ENCODE results near the gene SELENON. TPM values are rescaled to one million over a fixed set of nuclear protein-coding genes. Genes with fewer than 3 reads are reported as not detected.
A peak's percentile ranks its signal among the peaks of the same experiment; 100 is the strongest.

The SELENON gene
- total and polyA plus RNA-seq, 2 of the 13 experiments (the other 11 are each of a cell fraction or from before 2014, with no cell fraction given), result 3.8 to 8.0 TPM

GRCh38 chr1:25784575-25785051, 15.4 kb upstream of the SELENON start:
- Histone ChIP-seq H3K27me3 (ENCODE audit: control insufficient read depth in 1 of 2, insufficient read depth in 2 of 2, low read length in 2 of 2) (peaks cover 0 to 25% of the 10 kb centered on the region in 2 experiments; a peak in 3 of 5 replicates), H3K79me2 (ENCODE audit: insufficient read depth, low read length) (no peaks in the 10 kb centered on the region), H3K9me3 (ENCODE audit: low read length) (no peaks in the 10 kb centered on the region), H3K4me1 (ENCODE audit: insufficient read depth, low read length) (peaks cover 24% of the 10 kb centered on the region), H3K27ac (ENCODE audit: extremely low read length, insufficient read depth, low read length) (no peak overlapping the region), H2AFZ (ENCODE audit: low read length) (no peak overlapping the region), H3K4me2 (ENCODE audit: low read depth, low read length) (no peak overlapping the region), H3K9ac (ENCODE audit: insufficient read depth, low read depth, low read length) (no peak overlapping the region), H4K20me1 (ENCODE audit: insufficient read depth, low read length) (no peaks in the 10 kb centered on the region), H3K36me3 (replicated peaks in 1 of 2; ENCODE audit: control insufficient read depth in 1 of 2, insufficient read depth in 2 of 2, low read length in 2 of 2) (no peaks in the 10 kb centered on the region), H3K4me3 (replicated peaks in 1 of 3; ENCODE audit: insufficient read depth in 1 of 3, low read depth in 2 of 3, low read length in 3 of 3) (no peak overlapping the region)
- BruUV-seq (replicated peaks), result no TSS peak
- DNase-seq (ENCODE audit: low spot score), result no peak
- FAIRE-seq, result no peak
- WGBS (ENCODE audit: low lambda C conversion rate), result 6% methylated on average over 8 of the region's 9 CpGs
- in situ Hi-C loops (cut with HindIII; ENCODE audit: extremely low pct_ligation_motif_present, low pct_unique_long_range_greater_than_20kb) (no loop called here), intact Hi-C loops (cut with micrococcal nuclease; ENCODE audit: unreplicated experiment) (no loop called here)
- no peak for ATAC-seq
- ChIA-PET POLR2A (no interaction called here), CTCF (ENCODE audit: low intra/inter-chr PET ratio, low total read pairs) (no interaction called here)
- peak; percentile 67; the same call in 1 of the 2 replicates for TF ChIP-seq ZNF768 (CRISPR knock-in tag; IDR thresholded peaks at IDR 0.05)
- no peak for TF ChIP-seq PRMT3 (CRISPR knock-in tag; IDR thresholded peaks at IDR 0.05; ENCODE audit: borderline replicate concordance, low read depth)

GRCh38 chr1:25785333-25786067, 14.5 kb upstream of the SELENON start:
- intact Hi-C loops (cut with micrococcal nuclease; ENCODE audit: unreplicated experiment), result no loop called here
- CTCF ChIA-PET (ENCODE audit: low intra/inter-chr PET ratio, low total read pairs), result no interaction called here
- under 1% methylated on average over 8 of the region's 10 CpGs for WGBS (ENCODE audit: low lambda C conversion rate)

More at GRCh38 chr1:25785333-25786067, 14.5 kb upstream of the SELENON start:
- POLR2A ChIA-PET, result no interaction called here
- no peak for FAIRE-seq
- Histone ChIP-seq H3K79me2 (ENCODE audit: insufficient read depth, low read length) (no peaks in the 10 kb centered on the region), H2AFZ (ENCODE audit: low read length) (no peak overlapping the region), H3K27ac (ENCODE audit: extremely low read length, insufficient read depth, low read length) (no peak overlapping the region), H3K9ac (ENCODE audit: insufficient read depth, low read depth, low read length) (no peak overlapping the region), H3K36me3 (replicated peaks in 1 of 2; ENCODE audit: control insufficient read depth in 1 of 2, insufficient read depth in 2 of 2, low read length in 2 of 2) (no peaks in the 10 kb centered on the region), H3K4me3 (replicated peaks in 1 of 3; ENCODE audit: insufficient read depth in 1 of 3, low read depth in 2 of 3, low read length in 3 of 3) (no peak overlapping the region), H3K27me3 (ENCODE audit: control insufficient read depth in 1 of 2, insufficient read depth in 2 of 2, low read length in 2 of 2) (peaks cover 0 to 34% of the 10 kb centered on the region in 2 experiments; a peak in 3 of 5 replicates), H3K9me3 (ENCODE audit: low read length) (no peaks in the 10 kb centered on the region), H3K4me2 (ENCODE audit: low read depth, low read length) (no peak overlapping the region), H4K20me1 (ENCODE audit: insufficient read depth, low read length) (no peaks in the 10 kb centered on the region), H3K4me1 (ENCODE audit: insufficient read depth, low read length) (peaks cover 17% of the 10 kb centered on the region)
- BruUV-seq (replicated peaks), result no TSS peak
- in situ Hi-C loops (cut with HindIII; ENCODE audit: extremely low pct_ligation_motif_present, low pct_unique_long_range_greater_than_20kb), result no loop called here
- TF ChIP-seq POLR2A (IDR thresholded peaks at IDR 0.05; ENCODE audit: insufficient read depth in 1 of 2, low read depth in 2 of 2, low read length in 2 of 2) (no peak), HNRNPLL (IDR thresholded peaks at IDR 0.05; ENCODE audit: low read depth, low read length, poor library complexity, severe bottlenecking) (no peak), ZNF235 (CRISPR knock-in tag; IDR thresholded peaks at IDR 0.05; ENCODE audit: borderline replicate concordance) (no peak), FOXJ3 (CRISPR knock-in tag; IDR thresholded peaks at IDR 0.05; ENCODE audit: borderline replicate concordance) (no peak), SP140L (CRISPR knock-in tag; IDR thresholded peaks at IDR 0.05; ENCODE audit: borderline replicate concordance) (no peak), ATF6 (CRISPR knock-in tag; conservative IDR thresholded peaks at IDR 0.05) (no peak), ZNF75D (CRISPR knock-in tag; IDR thresholded peaks at IDR 0.05; ENCODE audit: borderline replicate concordance) (no peak), SNRNP70 (IDR thresholded peaks at IDR 0.05; ENCODE audit: low read depth, low read length) (no peak), ZNF230 (CRISPR knock-in tag; IDR thresholded peaks at IDR 0.05) (no peak), ZNF441 (CRISPR knock-in tag; IDR thresholded peaks at IDR 0.05; ENCODE audit: borderline replicate concordance) (no peak), PAWR (CRISPR knock-in tag; IDR thresholded peaks at IDR 0.05; ENCODE audit: borderline replicate concordance) (no peak)
- no peak for DNase-seq (ENCODE audit: low spot score)
- no peak for ATAC-seq
